ENCODE measurements around the gene TTI1. TPM values are rescaled to one million over a fixed set of nuclear protein-coding genes. Genes with fewer than 3 reads are reported as not detected.

The TTI1 gene
- total RNA-seq, 2 experiments from 2014 or later, result 29.3 to 32.2 TPM

GRCh38 chr20:38008233-38008944, 24.9 kb downstream of the TTI1 start:
- H3K4me1 Mint-ChIP-seq (ENCODE audit: low read depth), result peaks cover 1% of the 10 kb centered on the region
- H3K36me3 Mint-ChIP-seq (ENCODE audit: low read depth), result peaks cover 53% of the 10 kb centered on the region
- H3K9me3 Mint-ChIP-seq (ENCODE audit: insufficient read depth), result no peaks in the 10 kb centered on the region
- ChIA-PET CTCF (interaction anchor here (1.8 kb wide), 1 partner anchor 16 kb away, joined by 5 read pairs; no protein-coding TSS in a partner anchor), POLR2A (interaction anchor here (0.6 to 0.8 kb wide), 2 partner anchors 26 to 227 kb away, joined by 3 to 4 read pairs; partner anchors contain the start of gene RPRD1B)
- no peak for ATAC-seq
- no peaks in the 10 kb centered on the region for H3K27me3 Mint-ChIP-seq (ENCODE audit: low read depth)
- no peak overlapping the region for H3K27ac Mint-ChIP-seq
- no peak for DNase-seq
- no peak overlapping the region for H3K4me3 Mint-ChIP-seq

- Mint-ChIP-seq H3K36me3 (ENCODE audit: low read depth) (peaks cover 46% of the 10 kb centered on the region), H3K27me3 (ENCODE audit: low read depth) (no peaks in the 10 kb centered on the region), H3K4me3 (no peak overlapping the region), H3K27ac (no peak overlapping the region), H3K4me1 (ENCODE audit: low read depth) (peaks cover 1% of the 10 kb centered on the region), H3K9me3 (ENCODE audit: insufficient read depth) (no peaks in the 10 kb centered on the region)
- DNase-seq (no peak), ATAC-seq (no peak)
- POLR2A ChIA-PET, result interaction anchor here (0.8 kb wide), 1 partner anchor 26 kb away, joined by 4 read pairs; the partner anchor contains the start of gene RPRD1B
- CTCF ChIA-PET, result interaction anchor here (1.8 kb wide), 1 partner anchor 15 kb away, joined by 5 read pairs; no protein-coding TSS in a partner anchor
Observed at GRCh38 chr20:38007526-38007925, 25.7 kb downstream of the TTI1 start.

GRCh38 chr20:38005903-38006302, 27.4 kb downstream of the TTI1 start:
- ATAC-seq (no peak), DNase-seq (no peak)
- ChIA-PET CTCF (interaction anchor here (0.6 to 1.4 kb wide), 4 partner anchors 13 to 438 kb away, joined by 3 to 4 read pairs (median 4); no protein-coding TSS in a partner anchor), POLR2A (interaction anchor here (0.8 kb wide), 1 partner anchor 27 kb away, joined by 3 read pairs; the partner anchor contains the start of genes RPRD1B and TTI1)
- peaks cover 46% of the 10 kb centered on the region for H3K36me3 Mint-ChIP-seq (ENCODE audit: low read depth)
- H3K27ac Mint-ChIP-seq, result no peak overlapping the region
- no peaks in the 10 kb centered on the region for H3K27me3 Mint-ChIP-seq (ENCODE audit: low read depth)
- H3K4me1 Mint-ChIP-seq (ENCODE audit: low read depth), result peaks cover 1% of the 10 kb centered on the region
- no peaks in the 10 kb centered on the region for H3K9me3 Mint-ChIP-seq (ENCODE audit: insufficient read depth)
- no peak overlapping the region for H3K4me3 Mint-ChIP-seq

GRCh38 chr20:38004416-38004815, 28.8 kb downstream of the TTI1 start:
- H3K4me1 Mint-ChIP-seq (ENCODE audit: low read depth), result peaks cover 1% of the 10 kb centered on the region

GRCh38 chr20:38002422-38002821, 30.8 kb downstream of the TTI1 start:
- Mint-ChIP-seq H3K4me3 (no peak overlapping the region), H3K36me3 (ENCODE audit: low read depth) (peaks cover 50% of the 10 kb centered on the region), H3K9me3 (ENCODE audit: insufficient read depth) (no peaks in the 10 kb centered on the region), H3K4me1 (ENCODE audit: low read depth) (no peaks in the 10 kb centered on the region), H3K27ac (no peak overlapping the region), H3K27me3 (ENCODE audit: low read depth) (no peaks in the 10 kb centered on the region)
- POLR2A ChIA-PET, result no interaction called here
- ATAC-seq, result no peak
- no peak for DNase-seq
- CTCF ChIA-PET, result no interaction called here

More at GRCh38 chr20:38004416-38004815, 28.8 kb downstream of the TTI1 start:
- CTCF ChIA-PET, result interaction anchor here (1.0 kb wide), 1 partner anchor 10 kb away, joined by 3 read pairs; no protein-coding TSS in a partner anchor
- Mint-ChIP-seq H3K27me3 (ENCODE audit: low read depth) (no peaks in the 10 kb centered on the region), H3K27ac (no peak overlapping the region), H3K36me3 (ENCODE audit: low read depth) (peaks cover 49% of the 10 kb centered on the region), H3K9me3 (ENCODE audit: insufficient read depth) (no peaks in the 10 kb centered on the region), H3K4me3 (no peak overlapping the region)
- POLR2A ChIA-PET, result no interaction called here
- DNase-seq (no peak), ATAC-seq (no peak)

- ChIA-PET CTCF (no interaction called here), POLR2A (no interaction called here)
- ATAC-seq (no peak), DNase-seq (no peak)
- Mint-ChIP-seq H3K36me3 (ENCODE audit: low read depth) (peaks cover 47% of the 10 kb centered on the region), H3K27me3 (ENCODE audit: low read depth) (no peaks in the 10 kb centered on the region), H3K4me3 (no peak overlapping the region), H3K9me3 (ENCODE audit: insufficient read depth) (no peaks in the 10 kb centered on the region), H3K4me1 (ENCODE audit: low read depth) (no peaks in the 10 kb centered on the region), H3K27ac (no peak overlapping the region)
Observed at GRCh38 chr20:38001981-38002380, 31.3 kb downstream of the TTI1 start.

GRCh38 chr20:38001173-38001875, 31.9 kb downstream of the TTI1 start:
- no peaks in the 10 kb centered on the region for H3K27me3 Mint-ChIP-seq (ENCODE audit: low read depth)
- no peak overlapping the region for H3K4me3 Mint-ChIP-seq
- peaks cover 43% of the 10 kb centered on the region for H3K36me3 Mint-ChIP-seq (ENCODE audit: low read depth)
- H3K4me1 Mint-ChIP-seq (ENCODE audit: low read depth), result no peaks in the 10 kb centered on the region
- no peak overlapping the region for H3K27ac Mint-ChIP-seq
- CTCF ChIA-PET, result no interaction called here
- H3K9me3 Mint-ChIP-seq (ENCODE audit: insufficient read depth), result no peaks in the 10 kb centered on the region
- ATAC-seq, result no peak
- POLR2A ChIA-PET, result no interaction called here
- DNase-seq, result no peak

- H3K4me3 Mint-ChIP-seq, result no peak overlapping the region
- no peak for ATAC-seq
- H3K9me3 Mint-ChIP-seq (ENCODE audit: insufficient read depth), result no peaks in the 10 kb centered on the region
- no peaks in the 10 kb centered on the region for H3K4me1 Mint-ChIP-seq (ENCODE audit: low read depth)
- H3K27ac Mint-ChIP-seq, result no peak overlapping the region
- no peaks in the 10 kb centered on the region for H3K27me3 Mint-ChIP-seq (ENCODE audit: low read depth)
- H3K36me3 Mint-ChIP-seq (ENCODE audit: low read depth), result peaks cover 45% of the 10 kb centered on the region
- ChIA-PET CTCF (no interaction called here), POLR2A (interaction anchor here (0.7 kb wide), 1 partner anchor 930 kb away, joined by 3 read pairs; no protein-coding TSS in a partner anchor)
- DNase-seq, result no peak
Observed at GRCh38 chr20:38000293-38000692, 33.0 kb downstream of the TTI1 start.

GRCh38 chr20:37999526-38000263, 33.6 kb downstream of the TTI1 start:
- H3K27ac Mint-ChIP-seq, result no peak overlapping the region
- no peaks in the 10 kb centered on the region for H3K27me3 Mint-ChIP-seq (ENCODE audit: low read depth)
- peaks cover 46% of the 10 kb centered on the region for H3K36me3 Mint-ChIP-seq (ENCODE audit: low read depth)
- ChIA-PET POLR2A (interaction anchor here (0.7 to 1.0 kb wide), 2 partner anchors 34 to 931 kb away, joined by 3 read pairs; partner anchors contain the start of genes RPRD1B and TTI1), CTCF (interaction anchor here (1.2 kb wide), 1 partner anchor 11 kb away, joined by 4 read pairs; no protein-coding TSS in a partner anchor)
- no peak for ATAC-seq
- DNase-seq, result no peak
- no peaks in the 10 kb centered on the region for H3K4me1 Mint-ChIP-seq (ENCODE audit: low read depth)
- H3K4me3 Mint-ChIP-seq, result no peak overlapping the region
- no peaks in the 10 kb centered on the region for H3K9me3 Mint-ChIP-seq (ENCODE audit: insufficient read depth)

GRCh38 chr20:37997516-37997915, 35.7 kb downstream of the TTI1 start:
- no peak for ATAC-seq
- Mint-ChIP-seq H3K4me1 (ENCODE audit: low read depth) (peaks cover 7% of the 10 kb centered on the region), H3K36me3 (ENCODE audit: low read depth) (peaks cover 53% of the 10 kb centered on the region), H3K9me3 (ENCODE audit: insufficient read depth) (no peaks in the 10 kb centered on the region), H3K27me3 (ENCODE audit: low read depth) (no peaks in the 10 kb centered on the region), H3K4me3 (no peak overlapping the region), H3K27ac (no peak overlapping the region)
- CTCF ChIA-PET, result no interaction called here
- DNase-seq, result no peak
- POLR2A ChIA-PET, result interaction anchor here (1.2 kb wide), 1 partner anchor 36 kb away, joined by 5 read pairs; the partner anchor contains the start of gene RPRD1B

- POLR2A ChIA-PET, result no interaction called here
- Mint-ChIP-seq H3K4me3 (no peak overlapping the region), H3K9me3 (ENCODE audit: insufficient read depth) (no peaks in the 10 kb centered on the region), H3K36me3 (ENCODE audit: low read depth) (peaks cover 50% of the 10 kb centered on the region), H3K27me3 (ENCODE audit: low read depth) (no peaks in the 10 kb centered on the region), H3K27ac (peak overlapping the region; percentile 2), H3K4me1 (ENCODE audit: low read depth) (peaks cover 16% of the 10 kb centered on the region)
- CTCF ChIA-PET, result interaction anchor here (1.5 kb wide), 1 partner anchor 31 kb away, joined by 3 read pairs; no protein-coding TSS in a partner anchor
- no peak for ATAC-seq
- DNase-seq, result no peak
Observed at GRCh38 chr20:37995856-37996605, 37.2 kb downstream of the TTI1 start.

All from activated CD8-positive, alpha-beta T cell treated with anti-CD3 and anti-CD28 coated beads, Interleukin-2, amount 10 ng/mL, durations not matched to agents 7 days and 5 days (primary cell).